HG03520 (cell line): Measurements from ENCODE around the gene FGF21.
"Not testable (repeated sequence)": the region's sequence is repeated elsewhere in the genome, so short reads cannot be mapped to it uniquely, and the experiment has no call there.

Experiments used
- ATAC-seq: cut with Tn5 transposase; IDR thresholded peaks from one replicate; pipeline ENCODE4 v1.9.1; 2021; ENCODE audit warnings: mild to moderate bottlenecking, moderate library complexity; ENCODE audit not compliant: unreplicated experiment

Gene FGF21

GRCh38 chr19:48755084-48755641, at the start of gene FGF21:
FGF21 (plus strand) TSS chr19:48755524; CDS start chr19:48756237, 713 bp downstream.
- ATAC-seq = no peak

DNA sequence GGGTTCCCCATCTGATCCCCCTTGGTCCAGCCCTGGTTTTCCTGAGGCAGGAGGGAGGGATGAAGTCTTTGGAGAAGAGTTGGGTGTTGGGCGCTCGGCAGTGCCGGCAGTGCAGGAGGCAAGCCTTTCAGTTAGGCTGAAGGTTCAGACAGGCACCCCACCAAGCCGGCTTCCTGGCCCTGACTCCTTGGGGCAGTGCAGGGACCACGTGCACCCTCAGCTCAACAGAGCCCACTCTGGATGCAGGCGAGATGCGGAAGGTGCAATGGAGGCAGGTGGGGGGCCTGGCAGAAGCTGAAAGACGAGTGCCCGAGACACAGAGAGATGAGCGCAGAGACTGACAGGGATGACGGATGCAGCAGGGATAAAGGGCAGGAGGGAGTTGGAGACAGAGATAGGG, 46.9 kb upstream of the FGF21 start:
- no peak for ATAC-seq

- ATAC-seq = no peak
Measured at GRCh38 chr19:48711106-48711662, 44.1 kb upstream of the FGF21 start.

- ATAC-seq = no peak
Measured at GRCh38 chr19:48713041-48713863, 42.1 kb upstream of the FGF21 start.

- peak; percentile 81 for ATAC-seq
Measured at GRCh38 chr19:48713864-48714755, 41.2 kb upstream of the FGF21 start.

GRCh38 chr19:48714759-48715675, 40.3 kb upstream of the FGF21 start:
- ATAC-seq = no peak

GRCh38 chr19:48715681-48716171, 39.6 kb upstream of the FGF21 start:
- ATAC-seq = no peak

DNA sequence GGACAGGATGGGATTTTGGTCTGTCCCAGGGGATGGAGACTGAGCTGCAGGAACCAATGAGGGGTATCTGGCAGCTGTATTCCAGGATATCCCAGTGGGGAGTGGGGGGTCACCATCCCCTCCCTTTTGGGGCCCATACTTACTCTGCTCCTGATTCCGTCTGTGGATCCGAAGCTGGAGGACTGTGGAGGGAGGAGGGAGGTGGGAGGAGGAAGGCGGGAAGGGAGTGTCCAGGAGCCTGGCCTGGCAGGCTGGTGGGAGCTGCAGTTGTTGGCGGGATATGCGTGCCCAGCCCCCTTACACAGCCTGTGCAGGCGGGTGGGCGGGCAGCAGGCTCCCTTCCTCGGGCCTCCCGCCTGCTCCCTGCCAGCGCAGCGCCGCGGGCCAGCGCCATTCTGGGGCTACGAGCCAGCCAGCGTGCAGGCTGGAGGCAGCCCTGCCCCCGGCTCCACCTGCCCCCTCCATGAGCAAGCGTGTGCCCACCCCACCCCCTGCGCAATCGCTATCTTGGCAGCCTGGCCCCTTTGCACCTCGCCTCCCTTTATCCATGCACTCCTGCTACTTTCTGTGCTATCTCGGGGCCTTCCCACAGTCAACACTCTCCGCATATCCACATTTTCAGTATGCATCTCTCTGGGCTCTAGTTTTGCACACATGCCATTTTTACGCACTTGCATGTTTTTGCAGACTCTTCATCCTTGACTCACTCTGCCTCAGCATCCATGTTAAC, 38.6 kb upstream of the FGF21 start:
- no peak for ATAC-seq

- ATAC-seq = not testable (repeated sequence)
Measured at GRCh38 chr19:48718106-48718505, 37.2 kb upstream of the FGF21 start.

GRCh38 chr19:48718711-48719231, 36.6 kb upstream of the FGF21 start:
- no peak for ATAC-seq

- ATAC-seq = no peak
Measured at GRCh38 chr19:48719263-48720171, 35.8 kb upstream of the FGF21 start, which contains the start of gene MAMSTR. MAMSTR (minus strand) TSS chr19:48719725; CDS start chr19:48719031, 694 bp downstream.

- ATAC-seq = no peak
Measured at GRCh38 chr19:48720251-48720612, 35.1 kb upstream of the FGF21 start.

- peak; percentile 67 for ATAC-seq
Measured at GRCh38 chr19:48720613-48721296, 34.6 kb upstream of the FGF21 start.

GRCh38 chr19:48722196-48722708, 33.1 kb upstream of the FGF21 start:
- ATAC-seq = no peak

DNA sequence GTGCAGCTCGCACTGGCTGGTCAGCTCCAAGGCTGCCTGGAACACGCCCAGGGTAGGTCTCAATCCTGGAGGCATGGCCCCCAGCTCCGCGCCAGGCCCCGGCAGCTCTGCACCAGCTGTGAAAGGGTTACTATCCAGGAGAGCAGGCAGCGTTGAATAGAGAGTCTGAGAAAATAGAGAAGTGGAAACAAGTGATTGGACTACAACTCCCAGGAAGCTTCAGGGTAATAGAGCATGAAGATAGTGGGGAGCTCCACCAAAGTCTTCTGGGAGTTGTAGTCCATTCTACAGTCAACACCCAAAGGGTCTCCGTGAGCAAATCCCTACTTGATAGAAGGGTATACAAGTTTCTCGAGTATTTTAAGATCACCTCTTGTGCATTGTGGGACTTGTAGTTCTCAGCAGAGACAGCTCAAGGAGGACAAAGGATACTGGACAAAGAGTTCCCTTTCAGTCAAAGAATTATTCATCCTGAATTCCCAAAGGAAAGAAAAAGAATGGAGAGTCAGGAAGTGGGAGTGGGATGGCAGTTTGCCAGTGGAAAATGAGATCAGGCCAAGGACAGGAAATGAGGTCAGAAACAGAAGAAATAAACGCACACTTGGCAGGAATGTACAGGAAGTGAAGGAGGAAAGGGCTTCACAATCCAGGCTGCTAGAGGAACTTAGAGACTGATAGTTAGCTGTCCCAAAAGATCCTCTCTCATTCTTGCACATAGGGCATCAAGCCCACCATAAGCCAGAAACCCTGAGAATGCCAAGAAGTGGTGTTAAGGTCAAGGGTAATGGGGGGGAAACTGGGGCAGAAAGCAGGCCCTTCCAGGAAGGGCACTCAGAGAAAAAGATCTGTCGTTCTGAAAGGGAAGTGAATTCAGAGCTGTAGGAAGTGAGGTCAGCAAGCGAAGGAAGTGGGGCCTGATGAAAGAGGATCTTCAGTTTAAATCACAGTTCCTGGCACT, 30.2 kb upstream of the FGF21 start:
- ATAC-seq = no peak

GRCh38 chr19:48726556-48726955, 28.8 kb upstream of the FGF21 start:
- ATAC-seq = no peak
